Mammary epithelial cell (primary cell): ENCODE measurements around the gene TLX1.

Source experiments
- CTCF ChIP-seq, 2 donors: IDR thresholded peaks in 1 of 2; conservative IDR thresholded peaks in 1 of 2; 2 replicates each; pipeline ENCODE4 v1.5.1; 2011 to 2012; ENCODE audit warnings: inconsistent platforms in 2 of 2, low read length in 2 of 2, mild to moderate bottlenecking in 2 of 2, control low read depth in 1 of 2, low read depth in 1 of 2; ENCODE audit not compliant: insufficient read depth in 1 of 2; ENCODE audit errors: extremely low read depth in 1 of 2
- EZH2 ChIP-seq: IDR thresholded peaks from 2 replicates; pipeline ENCODE4 v1.6.1; 2012; ENCODE audit warnings: low read length, inconsistent platforms, borderline replicate concordance

- TF ChIP-seq CTCF (conservative IDR thresholded peaks at IDR 0.05 in 1 of 2, IDR thresholded peaks at IDR 0.05 in 1 of 2; ENCODE audit: extremely low read depth in 1 of 2, insufficient read depth in 1 of 2, low read depth in 1 of 2, low read length in 2 of 2) (no peak), EZH2 (no peak)
Observed at GRCh38 chr10:101113890-101114403, 17.2 kb upstream of the TLX1 start.
